HEK293 (cell line): Measurements from ENCODE around the gene JMJD6.

Experiments
- CTCF ChIA-PET: fragments of 350-600 bp; formaldehyde crosslinking; extraction: SDS; loops from one replicate; lab custom pipeline; 2021; ENCODE audit warnings: antibody characterized with exemption; lab: Yijun Ruan, JAX
- POLR2A ChIA-PET: fragments of 300-600 bp; formaldehyde crosslinking; extraction: SDS; loops from one replicate; lab custom pipeline; 2020; ENCODE audit warnings: antibody characterized with exemption, inconsistent platforms; lab: Yijun Ruan, JAX
- H3K27ac ChIP-seq: fragments of 200-500 bp; sonication (Bioruptor generic); 2 replicates; pipeline ENCODE4 v1.5.1; 2014; ENCODE audit warnings: low read depth, low read length, control low read depth, inconsistent platforms; ENCODE audit errors: extremely low read depth
- H3K36me3 ChIP-seq, 2 experiments: fragments of 200-500 bp in 1 of 2; sonication (Bioruptor generic) in 1 of 2; 1 replicate in 1 of 2; 2 replicates in 1 of 2; pipeline ENCODE4 v1.5.1; 2014 to 2017; ENCODE audit warnings: inconsistent platforms in 2 of 2, low read length in 2 of 2; ENCODE audit not compliant: control insufficient read depth in 2 of 2, insufficient read depth in 1 of 2
- H3K4me1 ChIP-seq: fragments of 200-500 bp; sonication (Bioruptor generic); 2 replicates; pipeline ENCODE4 v1.5.1; 2014; ENCODE audit warnings: mild to moderate bottlenecking, low read length, inconsistent platforms; ENCODE audit not compliant: control insufficient read depth, insufficient read depth
- H3K4me3 ChIP-seq: 2 replicates; pipeline ENCODE4 v1.5.1; 2011; ENCODE audit warnings: low read depth, mild to moderate bottlenecking, control low read depth, low read length, moderate library complexity
- H3K9me3 ChIP-seq: fragments of 200-500 bp; sonication (Bioruptor generic); 2 replicates; pipeline ENCODE4 v1.5.1; 2014; ENCODE audit warnings: low read depth, low read length, inconsistent platforms; ENCODE audit not compliant: control insufficient read depth, insufficient read depth
- GLIS1 ChIP-seq: fragments of 450-650 bp; formaldehyde crosslinking; IDR thresholded peaks from 2 replicates; pipeline ENCODE4 v1.5.1; 2016; ENCODE audit warnings: missing biosample characterization, missing genetic modification characterization
- GLIS2 ChIP-seq: fragments of 450-650 bp; formaldehyde crosslinking; IDR thresholded peaks from 2 replicates; pipeline ENCODE4 v1.5.1; 2016; ENCODE audit warnings: missing biosample characterization, missing genetic modification characterization
- HOXC10 ChIP-seq: sonication (generic); formaldehyde crosslinking; IDR thresholded peaks from 2 replicates; pipeline ENCODE4 v1.8.1; 2023; ENCODE audit warnings: mild to moderate bottlenecking, missing genetic modification reagents
- OSR2 ChIP-seq: fragments of 450-650 bp; formaldehyde crosslinking; IDR thresholded peaks from 2 replicates; pipeline ENCODE4 v1.5.1; 2016; ENCODE audit warnings: missing biosample characterization, missing genetic modification characterization
- REPIN1 ChIP-seq: fragments of 450-650 bp; formaldehyde crosslinking; IDR thresholded peaks from 2 replicates; pipeline ENCODE4 v1.5.1; 2017; ENCODE audit warnings: missing biosample characterization, missing genetic modification characterization, low read depth
- SP3 ChIP-seq: fragments of 450-650 bp; formaldehyde crosslinking; IDR thresholded peaks from 2 replicates; pipeline ENCODE4 v1.5.1; 2016; ENCODE audit warnings: missing biosample characterization, missing genetic modification characterization
- YY2 ChIP-seq: fragments of 450-650 bp; formaldehyde crosslinking; IDR thresholded peaks from 2 replicates; pipeline ENCODE4 v1.5.1; 2016; ENCODE audit warnings: missing biosample characterization, missing genetic modification characterization
- ZBTB17 ChIP-seq: fragments of 450-650 bp; formaldehyde crosslinking; IDR thresholded peaks from 2 replicates; pipeline ENCODE4 v1.5.1; 2016; ENCODE audit warnings: missing biosample characterization, missing genetic modification characterization
- ZBTB20 ChIP-seq: fragments of 450-650 bp; formaldehyde crosslinking; IDR thresholded peaks from 2 replicates; pipeline ENCODE4 v1.5.1; 2016; ENCODE audit warnings: missing biosample characterization, missing genetic modification characterization
- ZBTB48 ChIP-seq: fragments of 450-650 bp; formaldehyde crosslinking; IDR thresholded peaks from 2 replicates; pipeline ENCODE4 v1.5.1; 2016; ENCODE audit warnings: missing biosample characterization, missing genetic modification characterization
- ZBTB8A ChIP-seq: fragments of 450-650 bp; formaldehyde crosslinking; IDR thresholded peaks from 2 replicates; pipeline ENCODE4 v1.5.1; 2016; ENCODE audit warnings: missing biosample characterization, missing genetic modification characterization
- ZIC2 ChIP-seq: fragments of 450-650 bp; formaldehyde crosslinking; IDR thresholded peaks from 2 replicates; pipeline ENCODE4 v1.5.1; 2016; ENCODE audit warnings: missing biosample characterization, missing genetic modification characterization
- ZNF112 ChIP-seq: fragments of 450-650 bp; formaldehyde crosslinking; IDR thresholded peaks from 2 replicates; pipeline ENCODE4 v1.5.0; 2017; ENCODE audit warnings: missing biosample characterization, missing genetic modification characterization
- ZNF121 ChIP-seq: fragments of 450-650 bp; formaldehyde crosslinking; IDR thresholded peaks from 2 replicates; pipeline ENCODE4 v1.5.1; 2016; ENCODE audit warnings: missing biosample characterization, missing genetic modification characterization
- ZNF2 ChIP-seq: fragments of 450-650 bp; formaldehyde crosslinking; IDR thresholded peaks from 2 replicates; pipeline ENCODE4 v1.5.1; 2016; ENCODE audit warnings: missing biosample characterization, missing genetic modification characterization
- ZNF223 ChIP-seq: fragments of 450-650 bp; formaldehyde crosslinking; IDR thresholded peaks from 2 replicates; pipeline ENCODE4 v1.5.1; 2016; ENCODE audit warnings: missing biosample characterization, missing genetic modification characterization
- ZNF239 ChIP-seq: fragments of 450-650 bp; formaldehyde crosslinking; IDR thresholded peaks from 2 replicates; pipeline ENCODE4 v1.5.1; 2016; ENCODE audit warnings: missing biosample characterization, missing genetic modification characterization
- ZNF24 ChIP-seq: fragments of 450-650 bp; formaldehyde crosslinking; IDR thresholded peaks from 2 replicates; pipeline ENCODE4 v1.5.1; 2016; ENCODE audit warnings: missing biosample characterization, missing genetic modification characterization
- ZNF266 ChIP-seq: fragments of 450-650 bp; formaldehyde crosslinking; IDR thresholded peaks from 2 replicates; pipeline ENCODE4 v1.5.1; 2016; ENCODE audit warnings: missing biosample characterization, missing genetic modification characterization, low read depth
- ZNF274 ChIP-seq, 2 experiments: fragments of 200-500 bp in 1 of 2; fragments of 450-650 bp in 1 of 2; sonication (Bioruptor generic) in 1 of 2; formaldehyde crosslinking in 1 of 2; IDR thresholded peaks; 2 replicates each; pipeline versions ENCODE4 v1.5.1 to v1.6.1; 2014 to 2016; ENCODE audit warnings: borderline replicate concordance in 1 of 2, inconsistent platforms in 1 of 2, low read length in 1 of 2, missing biosample characterization in 1 of 2, missing genetic modification characterization in 1 of 2
- ZNF292 ChIP-seq: fragments of 450-650 bp; formaldehyde crosslinking; IDR thresholded peaks from 2 replicates; pipeline ENCODE4 v1.5.1; 2016; ENCODE audit warnings: low read depth, missing biosample characterization, missing genetic modification characterization, borderline replicate concordance
- ZNF311 ChIP-seq: fragments of 450-650 bp; formaldehyde crosslinking; IDR thresholded peaks from 2 replicates; pipeline ENCODE4 v1.5.1; 2017; ENCODE audit warnings: missing biosample characterization, missing genetic modification characterization, borderline replicate concordance
- ZNF423 ChIP-seq: fragments of 450-650 bp; formaldehyde crosslinking; IDR thresholded peaks from 2 replicates; pipeline ENCODE4 v1.5.1; 2016; ENCODE audit warnings: missing biosample characterization, missing genetic modification characterization
- ZNF510 ChIP-seq: fragments of 450-650 bp; formaldehyde crosslinking; IDR thresholded peaks from 2 replicates; pipeline ENCODE4 v1.5.1; 2018; ENCODE audit warnings: mild to moderate bottlenecking, missing genetic modification characterization, missing biosample characterization; ENCODE audit not compliant: insufficient replicate concordance
- ZNF548 ChIP-seq: fragments of 450-650 bp; formaldehyde crosslinking; IDR thresholded peaks from 2 replicates; pipeline ENCODE4 v1.5.1; 2016; ENCODE audit warnings: missing biosample characterization, missing genetic modification characterization
- ZNF560 ChIP-seq: fragments of 450-650 bp; formaldehyde crosslinking; IDR thresholded peaks from 2 replicates; pipeline ENCODE4 v1.5.1; 2017; ENCODE audit warnings: missing biosample characterization, missing genetic modification characterization, borderline replicate concordance
- ZNF600 ChIP-seq: fragments of 450-650 bp; formaldehyde crosslinking; IDR thresholded peaks from 2 replicates; pipeline ENCODE4 v1.5.1; 2016; ENCODE audit warnings: missing biosample characterization, missing genetic modification characterization
- ZNF747 ChIP-seq: fragments of 450-650 bp; formaldehyde crosslinking; IDR thresholded peaks from 2 replicates; pipeline ENCODE4 v1.5.1; 2016; ENCODE audit warnings: missing biosample characterization, missing genetic modification characterization
- ZNF768 ChIP-seq: fragments of 450-650 bp; formaldehyde crosslinking; IDR thresholded peaks from 2 replicates; pipeline ENCODE4 v1.5.1; 2018; ENCODE audit warnings: missing biosample characterization, mild to moderate bottlenecking, missing genetic modification characterization
- ZNF792 ChIP-seq: fragments of 450-650 bp; formaldehyde crosslinking; IDR thresholded peaks from 2 replicates; pipeline ENCODE4 v1.5.1; 2016; ENCODE audit warnings: missing biosample characterization, missing genetic modification characterization
- ZNF830 ChIP-seq: fragments of 450-650 bp; IDR thresholded peaks from 2 replicates; pipeline ENCODE4 v1.5.0; 2018; ENCODE audit warnings: missing biosample characterization, missing genetic modification characterization, low read depth, mild to moderate bottlenecking, moderate library complexity
- ZSCAN16 ChIP-seq: fragments of 450-650 bp; formaldehyde crosslinking; IDR thresholded peaks from 2 replicates; pipeline ENCODE4 v1.5.1; 2016; ENCODE audit warnings: missing biosample characterization, missing genetic modification characterization
- TF ChIP-seq, protein P1 (sequence below): fragments of 450-650 bp; formaldehyde crosslinking; IDR thresholded peaks from 2 replicates; pipeline ENCODE4 v1.5.1; 2016; ENCODE audit warnings: missing biosample characterization, missing genetic modification characterization, low read depth
- TF ChIP-seq, protein P2 (sequence below): fragments of 450-650 bp; formaldehyde crosslinking; IDR thresholded peaks from 2 replicates; pipeline ENCODE4 v1.5.1; 2017; ENCODE audit warnings: missing biosample characterization, missing genetic modification characterization
- TF ChIP-seq, protein P3 (sequence below): fragments of 450-650 bp; formaldehyde crosslinking; IDR thresholded peaks from 2 replicates; pipeline ENCODE4 v1.5.0; 2017; ENCODE audit warnings: missing biosample characterization, missing genetic modification characterization, borderline replicate concordance

Gene JMJD6

DNA sequence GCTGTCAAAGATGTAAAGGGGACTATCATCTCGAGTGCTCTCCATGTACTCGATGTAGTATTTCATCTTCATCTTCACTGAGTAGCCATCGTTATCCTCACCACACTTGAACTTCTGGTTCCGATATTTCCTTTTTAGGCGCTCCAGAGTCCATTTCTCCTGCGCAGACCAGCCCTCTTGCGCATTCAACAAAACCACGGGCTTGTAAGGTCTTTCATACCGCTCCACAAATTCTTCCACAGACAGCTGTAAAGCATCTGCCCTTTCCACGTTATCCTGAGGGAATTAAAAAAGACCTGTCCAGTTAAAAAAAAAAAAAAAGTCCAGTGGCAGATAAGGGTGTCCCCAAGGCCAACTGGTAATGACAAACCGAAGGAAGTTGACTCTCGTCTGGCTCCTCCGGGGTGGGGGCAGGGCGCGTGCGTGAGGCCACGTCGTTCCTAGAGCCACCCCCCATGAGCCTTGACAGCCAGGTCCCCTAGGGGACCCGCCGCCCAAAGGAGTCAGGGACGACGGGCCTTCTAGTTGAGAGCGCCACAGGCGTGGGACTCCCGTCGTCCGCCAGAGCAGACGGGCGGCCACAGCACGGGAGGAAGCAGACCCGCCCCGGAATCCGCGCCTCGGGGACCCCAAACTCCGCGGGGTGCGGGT is 701 bp downstream of the JMJD6 start:
- Histone ChIP-seq H3K4me1 (peaks cover 7% of the 10 kb centered on the region), H3K27ac (peak overlapping the region; percentile 97), H3K9me3 (no peaks in the 10 kb centered on the region), H3K36me3 (peaks cover 42 to 54% of the 10 kb centered on the region in 2 experiments), H3K4me3 (peak overlapping the region; percentile 93)
- ChIA-PET POLR2A (interaction anchor here (0.6 to 4.6 kb wide), 11 partner anchors 9 to 196 kb away, joined by 3 to 68 read pairs (median 6); partner anchors contain the start of genes MFSD11 and SRSF2), CTCF (interaction anchor here (0.6 to 8.7 kb wide), 7 partner anchors 10 to 1594 kb away, joined by 3 to 68 read pairs (median 3); partner anchors contain the start of gene MXRA7)
- TF ChIP-seq, protein P1, sequence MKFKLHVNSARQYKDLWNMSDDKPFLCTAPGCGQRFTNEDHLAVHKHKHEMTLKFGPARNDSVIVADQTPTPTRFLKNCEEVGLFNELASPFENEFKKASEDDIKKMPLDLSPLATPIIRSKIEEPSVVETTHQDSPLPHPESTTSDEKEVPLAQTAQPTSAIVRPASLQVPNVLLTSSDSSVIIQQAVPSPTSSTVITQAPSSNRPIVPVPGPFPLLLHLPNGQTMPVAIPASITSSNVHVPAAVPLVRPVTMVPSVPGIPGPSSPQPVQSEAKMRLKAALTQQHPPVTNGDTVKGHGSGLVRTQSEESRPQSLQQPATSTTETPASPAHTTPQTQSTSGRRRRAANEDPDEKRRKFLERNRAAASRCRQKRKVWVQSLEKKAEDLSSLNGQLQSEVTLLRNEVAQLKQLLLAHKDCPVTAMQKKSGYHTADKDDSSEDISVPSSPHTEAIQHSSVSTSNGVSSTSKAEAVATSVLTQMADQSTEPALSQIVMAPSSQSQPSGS (tag by site-specific recombination) = no peak
- TF ChIP-seq ZNF24 (tag by site-specific recombination) (no peak), ZNF274 (IDR thresholded peaks at IDR 0.05; ENCODE audit: low read length) (no peak), ZNF274 (tag by site-specific recombination; IDR thresholded peaks at IDR 0.05; ENCODE audit: borderline replicate concordance) (no peak), ZNF548 (tag by site-specific recombination) (no peak), ZBTB20 (tag by site-specific recombination) (no peak), GLIS1 (peak; percentile 82), ZNF2 (tag by site-specific recombination) (no peak), SP3 (tag by site-specific recombination) (no peak), ZNF121 (tag by site-specific recombination) (no peak), GLIS2 (tag by site-specific recombination) (peak; percentile 95), ZNF311 (tag by site-specific recombination) (no peak), ZNF223 (tag by site-specific recombination) (no peak), HOXC10 (CRISPR knock-in tag) (no peak), ZNF510 (tag by site-specific recombination) (no peak), ZNF830 (tag by site-specific recombination) (no peak), YY2 (tag by site-specific recombination) (no peak), ZBTB17 (0 out of 2 replicates have a peak, but pooled peaks have one; percentile 7), ZNF266 (tag by site-specific recombination) (no peak), ZNF600 (no peak), ZBTB48 (tag by site-specific recombination) (peak; percentile 84), ZSCAN16 (tag by site-specific recombination) (no peak), REPIN1 (tag by site-specific recombination) (no peak), ZNF768 (tag by site-specific recombination) (no peak), ZNF112 (tag by site-specific recombination) (no peak), ZNF792 (tag by site-specific recombination) (no peak), ZNF423 (tag by site-specific recombination) (peak; percentile 98), ZNF239 (no peak), ZIC2 (tag by site-specific recombination) (peak; percentile 97), ZBTB8A (no peak), OSR2 (no peak), ZNF560 (tag by site-specific recombination) (no peak), ZNF292 (tag by site-specific recombination) (no peak), ZNF747 (no peak)
- TF ChIP-seq, protein P2, sequence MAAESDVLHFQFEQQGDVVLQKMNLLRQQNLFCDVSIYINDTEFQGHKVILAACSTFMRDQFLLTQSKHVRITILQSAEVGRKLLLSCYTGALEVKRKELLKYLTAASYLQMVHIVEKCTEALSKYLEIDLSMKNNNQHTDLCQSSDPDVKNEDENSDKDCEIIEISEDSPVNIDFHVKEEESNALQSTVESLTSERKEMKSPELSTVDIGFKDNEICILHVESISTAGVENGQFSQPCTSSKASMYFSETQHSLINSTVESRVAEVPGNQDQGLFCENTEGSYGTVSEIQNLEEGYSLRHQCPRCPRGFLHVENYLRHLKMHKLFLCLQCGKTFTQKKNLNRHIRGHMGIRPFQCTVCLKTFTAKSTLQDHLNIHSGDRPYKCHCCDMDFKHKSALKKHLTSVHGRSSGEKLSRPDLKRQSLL (tag by site-specific recombination) = peak; percentile 53; the same call in 1 of the 2 replicates
- TF ChIP-seq, protein P3, sequence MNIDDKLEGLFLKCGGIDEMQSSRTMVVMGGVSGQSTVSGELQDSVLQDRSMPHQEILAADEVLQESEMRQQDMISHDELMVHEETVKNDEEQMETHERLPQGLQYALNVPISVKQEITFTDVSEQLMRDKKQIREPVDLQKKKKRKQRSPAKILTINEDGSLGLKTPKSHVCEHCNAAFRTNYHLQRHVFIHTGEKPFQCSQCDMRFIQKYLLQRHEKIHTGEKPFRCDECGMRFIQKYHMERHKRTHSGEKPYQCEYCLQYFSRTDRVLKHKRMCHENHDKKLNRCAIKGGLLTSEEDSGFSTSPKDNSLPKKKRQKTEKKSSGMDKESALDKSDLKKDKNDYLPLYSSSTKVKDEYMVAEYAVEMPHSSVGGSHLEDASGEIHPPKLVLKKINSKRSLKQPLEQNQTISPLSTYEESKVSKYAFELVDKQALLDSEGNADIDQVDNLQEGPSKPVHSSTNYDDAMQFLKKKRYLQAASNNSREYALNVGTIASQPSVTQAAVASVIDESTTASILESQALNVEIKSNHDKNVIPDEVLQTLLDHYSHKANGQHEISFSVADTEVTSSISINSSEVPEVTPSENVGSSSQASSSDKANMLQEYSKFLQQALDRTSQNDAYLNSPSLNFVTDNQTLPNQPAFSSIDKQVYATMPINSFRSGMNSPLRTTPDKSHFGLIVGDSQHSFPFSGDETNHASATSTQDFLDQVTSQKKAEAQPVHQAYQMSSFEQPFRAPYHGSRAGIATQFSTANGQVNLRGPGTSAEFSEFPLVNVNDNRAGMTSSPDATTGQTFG = no peak
